Measurements from ENCODE around the gene FCHO1. TPM values are rescaled to one million over a fixed set of nuclear protein-coding genes. Genes with fewer than 3 reads are reported as not detected.
A peak's percentile ranks its signal among the peaks of the same experiment; 100 is the strongest.

Gene FCHO1
- total and polyA plus RNA-seq, 10 of the 15 experiments (the other 5 are each of a cell fraction or from before 2014, with no cell fraction given): 0.14 to 45.8 (median 15.8) TPM

DNA sequence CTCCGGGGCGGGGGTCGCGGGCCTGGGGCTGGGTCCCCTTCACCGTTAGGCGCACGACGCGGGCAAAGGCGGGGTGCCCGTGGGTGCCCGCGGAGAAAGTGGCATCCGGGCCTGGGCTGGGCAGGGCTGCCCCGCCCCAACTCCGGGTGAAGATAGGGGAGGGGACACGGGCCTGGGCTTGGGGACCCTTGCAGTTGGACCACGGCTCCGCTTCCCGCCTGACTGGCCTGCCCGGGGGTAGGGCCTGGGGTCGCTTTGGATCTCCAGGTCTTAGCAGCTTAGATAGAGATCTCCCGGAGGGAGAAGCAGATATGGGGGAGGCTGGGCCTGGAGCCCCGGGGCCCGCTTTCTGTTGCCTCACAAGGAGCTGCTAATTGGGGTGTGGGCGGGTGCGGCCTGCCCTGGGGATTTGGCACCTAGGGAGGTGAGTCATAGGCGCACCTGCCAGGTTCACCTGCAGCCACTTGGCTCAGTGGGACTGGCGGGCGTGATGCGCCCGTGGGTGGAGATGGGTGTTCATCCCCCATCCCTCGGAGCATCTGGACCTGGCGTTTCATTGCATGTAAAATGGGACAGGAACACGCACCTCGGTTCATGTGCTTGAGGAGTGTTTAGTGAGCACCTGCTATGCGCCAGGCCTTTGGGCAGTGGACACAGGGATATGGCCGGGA is 31.4 kb upstream of the FCHO1 start (continued):
- TF ChIP-seq, protein P1, sequence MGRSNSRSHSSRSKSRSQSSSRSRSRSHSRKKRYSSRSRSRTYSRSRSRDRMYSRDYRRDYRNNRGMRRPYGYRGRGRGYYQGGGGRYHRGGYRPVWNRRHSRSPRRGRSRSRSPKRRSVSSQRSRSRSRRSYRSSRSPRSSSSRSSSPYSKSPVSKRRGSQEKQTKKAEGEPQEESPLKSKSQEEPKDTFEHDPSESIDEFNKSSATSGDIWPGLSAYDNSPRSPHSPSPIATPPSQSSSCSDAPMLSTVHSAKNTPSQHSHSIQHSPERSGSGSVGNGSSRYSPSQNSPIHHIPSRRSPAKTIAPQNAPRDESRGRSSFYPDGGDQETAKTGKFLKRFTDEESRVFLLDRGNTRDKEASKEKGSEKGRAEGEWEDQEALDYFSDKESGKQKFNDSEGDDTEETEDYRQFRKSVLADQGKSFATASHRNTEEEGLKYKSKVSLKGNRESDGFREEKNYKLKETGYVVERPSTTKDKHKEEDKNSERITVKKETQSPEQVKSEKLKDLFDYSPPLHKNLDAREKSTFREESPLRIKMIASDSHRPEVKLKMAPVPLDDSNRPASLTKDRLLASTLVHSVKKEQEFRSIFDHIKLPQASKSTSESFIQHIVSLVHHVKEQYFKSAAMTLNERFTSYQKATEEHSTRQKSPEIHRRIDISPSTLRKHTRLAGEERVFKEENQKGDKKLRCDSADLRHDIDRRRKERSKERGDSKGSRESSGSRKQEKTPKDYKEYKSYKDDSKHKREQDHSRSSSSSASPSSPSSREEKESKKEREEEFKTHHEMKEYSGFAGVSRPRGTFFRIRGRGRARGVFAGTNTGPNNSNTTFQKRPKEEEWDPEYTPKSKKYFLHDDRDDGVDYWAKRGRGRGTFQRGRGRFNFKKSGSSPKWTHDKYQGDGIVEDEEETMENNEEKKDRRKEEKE (IDR thresholded peaks at IDR 0.05): no peak
- TF ChIP-seq ATF7 (IDR thresholded peaks at IDR 0.05; ENCODE audit: low read depth): 0 out of 2 replicates have a peak, but pooled peaks have one; percentile 12

DNA sequence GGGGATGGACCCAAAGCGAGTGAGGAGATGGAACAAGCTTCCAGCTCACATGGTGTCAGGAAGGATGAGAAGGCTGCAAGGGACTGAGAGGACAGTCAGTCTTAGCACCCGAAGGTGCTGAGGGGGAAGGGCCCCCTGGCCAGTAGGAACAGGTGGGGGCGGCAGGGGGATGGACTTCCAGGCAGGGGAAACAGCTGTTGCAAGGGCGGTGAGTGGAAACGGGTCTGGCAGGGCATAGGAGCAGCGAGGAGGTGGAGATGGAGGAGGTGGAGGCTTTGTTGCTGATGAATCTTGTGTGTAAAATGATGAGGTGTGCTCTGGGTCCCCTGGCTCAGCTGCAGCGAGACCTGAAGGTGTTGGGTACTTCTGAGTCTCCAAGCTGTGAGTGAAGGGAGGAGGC is 30.8 kb upstream of the FCHO1 start:
- TF ChIP-seq NBN (IDR thresholded peaks at IDR 0.05) (no peak), TAF1 (IDR thresholded peaks at IDR 0.05; ENCODE audit: borderline replicate concordance, low read depth, low read length) (no peak), EZH2 (IDR thresholded peaks at IDR 0.05; ENCODE audit: borderline replicate concordance, control insufficient read depth, low read depth, low read length) (no peak), FOXM1 (IDR thresholded peaks at IDR 0.05; ENCODE audit: low read depth, low read length) (no peak), ZZZ3 (IDR thresholded peaks at IDR 0.05; ENCODE audit: control insufficient read depth, insufficient read length, low read depth) (no peak), SMAD5 (IDR thresholded peaks at IDR 0.05; ENCODE audit: low read depth) (no peak), PML (IDR thresholded peaks at IDR 0.05; ENCODE audit: low read length) (no peak), GATAD2B (conservative IDR thresholded peaks at IDR 0.05; ENCODE audit: low read depth) (no peak), SRF (IDR thresholded peaks at IDR 0.05; ENCODE audit: low read depth in 2 of 2, low read length in 2 of 2) (no peak), EP300 (IDR thresholded peaks at IDR 0.05; ENCODE audit: borderline replicate concordance in 1 of 2, control insufficient read depth in 1 of 2, low read depth in 2 of 2, low read length in 2 of 2) (no peak), RUNX3 (IDR thresholded peaks at IDR 0.05; ENCODE audit: low read length) (no peak), BACH1 (IDR thresholded peaks at IDR 0.05; ENCODE audit: borderline replicate concordance) (no peak), SIX5 (IDR thresholded peaks at IDR 0.05; ENCODE audit: low read depth, low read length, severe bottlenecking) (no peak), POLR2A (IDR thresholded peaks at IDR 0.05; ENCODE audit: low read depth, low read length) (no peak; the same call in 1 of the 2 replicates)
- TF ChIP-seq, protein P2, sequence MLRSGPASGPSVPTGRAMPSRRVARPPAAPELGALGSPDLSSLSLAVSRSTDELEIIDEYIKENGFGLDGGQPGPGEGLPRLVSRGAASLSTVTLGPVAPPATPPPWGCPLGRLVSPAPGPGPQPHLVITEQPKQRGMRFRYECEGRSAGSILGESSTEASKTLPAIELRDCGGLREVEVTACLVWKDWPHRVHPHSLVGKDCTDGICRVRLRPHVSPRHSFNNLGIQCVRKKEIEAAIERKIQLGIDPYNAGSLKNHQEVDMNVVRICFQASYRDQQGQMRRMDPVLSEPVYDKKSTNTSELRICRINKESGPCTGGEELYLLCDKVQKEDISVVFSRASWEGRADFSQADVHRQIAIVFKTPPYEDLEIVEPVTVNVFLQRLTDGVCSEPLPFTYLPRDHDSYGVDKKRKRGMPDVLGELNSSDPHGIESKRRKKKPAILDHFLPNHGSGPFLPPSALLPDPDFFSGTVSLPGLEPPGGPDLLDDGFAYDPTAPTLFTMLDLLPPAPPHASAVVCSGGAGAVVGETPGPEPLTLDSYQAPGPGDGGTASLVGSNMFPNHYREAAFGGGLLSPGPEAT (IDR thresholded peaks at IDR 0.05; ENCODE audit: low read depth): no peak
- Histone ChIP-seq H3K9ac (ENCODE audit: control insufficient read depth, insufficient read depth, low read length) (peak overlapping the region; percentile 77), H3K4me3 (peak overlapping the region; percentile 99), H3K27ac (ENCODE audit: control insufficient read depth, insufficient read depth) (no peak overlapping the region; the same call in 1 of the 2 replicates), H2AFZ (ENCODE audit: control insufficient read depth, low read depth, low read length) (no peak overlapping the region), H3K36me3 (ENCODE audit: control insufficient read depth in 2 of 2, insufficient read depth in 2 of 2, low read length in 1 of 2) (peaks cover 9 to 11% of the 10 kb centered on the region in 2 experiments; a peak in 3 of 4 replicates), H3K4me2 (ENCODE audit: control insufficient read depth, insufficient read depth) (peak overlapping the region; percentile 87), H3K27me3 (replicated peaks in 1 of 2; ENCODE audit: control insufficient read depth in 2 of 2, insufficient read depth in 2 of 2, low read length in 1 of 2) (no peaks in the 10 kb centered on the region), H4K20me1 (ENCODE audit: control insufficient read depth, insufficient read depth) (0 out of 2 replicates have a peak, but pooled peaks cover 2% of the 10 kb centered on the region), H3K4me1 (ENCODE audit: control insufficient read depth, insufficient read depth, low read length) (peaks cover 27% of the 10 kb centered on the region), H3K9me3 (replicated peaks; ENCODE audit: control insufficient read depth, insufficient read depth, low read length) (no peaks in the 10 kb centered on the region), H3K79me2 (ENCODE audit: control insufficient read depth, insufficient read depth, low read length) (peaks cover 23% of the 10 kb centered on the region)
- ChIA-PET POLR2A (interaction anchor here (2.1 to 3.7 kb wide), 4 partner anchors 18 to 36 kb away, joined by 7 to 21 read pairs (median 10); partner anchors contain the start of gene FCHO1), SMC1A (ENCODE audit: uncharacterized antibody, unreplicated experiment) (interaction anchor here (1.2 to 7.6 kb wide), 6 partner anchors 10 to 34 kb away, joined by 4 to 91 read pairs (median 8); partner anchors contain the start of gene FCHO1), RAD21 (ENCODE audit: unreplicated experiment) (interaction anchor here (0.9 to 2.3 kb wide), 4 partner anchors 19 to 56 kb away, joined by 3 to 11 read pairs (median 4); partner anchors contain the start of gene FCHO1), CTCF (interaction anchor here (0.6 to 4.0 kb wide), 7 partner anchors 10 to 135 kb away, joined by 3 to 23 read pairs (median 3); no protein-coding TSS in a partner anchor)
- no TSS peak for BruUV-seq (replicated peaks)
- WGBS (ENCODE audit: insufficient coverage, insufficient replicate concordance, low lambda C conversion rate, missing lambda C conversion rate): 8% methylated on average over 7 of the region's 7 CpGs
- in situ Hi-C loops (cut with MboI) (no loop called here), intact Hi-C loops (cut with micrococcal nuclease; ENCODE audit: unreplicated experiment) (no loop called here)
- no peak; the same call in 2 of the 3 replicates for ATAC-seq
- FAIRE-seq: no peak
- no peak for DNase-seq (ENCODE audit: low read depth, low spot score)

Data from GM12878 (cell line).